NCI-H1694 (cell line): ENCODE data around the gene NTRK1.

ENCODE experiments used
- DNase-seq: peaks from one replicate; lab custom pipeline; 2025; lab: John Stamatoyannopoulos, UW

NTRK1 gene

DNA sequence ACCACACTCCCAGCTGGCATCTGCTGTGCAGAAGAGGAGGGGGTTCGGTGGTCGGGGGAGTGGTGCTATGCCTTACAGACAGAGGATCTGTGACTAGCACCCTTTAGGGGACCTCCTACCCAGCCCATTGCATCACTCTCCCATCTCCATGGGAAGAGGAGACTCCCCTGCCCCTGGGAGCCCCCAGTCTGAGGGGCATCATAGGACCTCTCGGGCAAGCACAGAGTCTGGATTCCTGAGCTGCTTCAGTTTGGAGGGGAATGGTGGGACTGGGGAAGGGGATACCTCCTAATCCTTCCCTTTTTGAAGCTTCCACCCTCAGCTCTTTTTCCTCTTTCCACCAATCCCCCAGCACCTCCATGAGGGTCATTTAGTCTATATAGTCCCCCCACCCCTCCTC is 3.1 kb upstream of the NTRK1 start:
- DNase-seq = no peak

DNA sequence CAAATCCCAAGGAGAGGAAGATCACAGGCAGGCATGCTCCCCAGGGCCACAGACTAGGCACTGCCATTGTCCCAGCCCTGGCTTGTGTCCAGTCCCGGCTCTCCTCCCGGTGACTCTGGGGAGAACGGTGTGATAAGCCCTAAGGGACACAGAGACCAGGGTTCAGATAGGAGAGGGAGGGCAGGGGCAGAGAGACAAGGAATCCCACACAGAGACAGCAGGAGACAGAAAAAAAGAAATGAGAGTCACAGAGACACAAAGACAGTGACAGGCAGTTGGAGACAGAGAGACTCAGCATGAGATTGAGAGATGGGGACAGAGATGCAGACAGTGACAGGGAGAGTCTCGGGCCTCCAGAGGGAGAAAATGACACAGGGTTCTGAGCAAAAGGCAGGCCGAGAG is 2.1 kb upstream of the NTRK1 start:
- DNase-seq = no peak

DNA sequence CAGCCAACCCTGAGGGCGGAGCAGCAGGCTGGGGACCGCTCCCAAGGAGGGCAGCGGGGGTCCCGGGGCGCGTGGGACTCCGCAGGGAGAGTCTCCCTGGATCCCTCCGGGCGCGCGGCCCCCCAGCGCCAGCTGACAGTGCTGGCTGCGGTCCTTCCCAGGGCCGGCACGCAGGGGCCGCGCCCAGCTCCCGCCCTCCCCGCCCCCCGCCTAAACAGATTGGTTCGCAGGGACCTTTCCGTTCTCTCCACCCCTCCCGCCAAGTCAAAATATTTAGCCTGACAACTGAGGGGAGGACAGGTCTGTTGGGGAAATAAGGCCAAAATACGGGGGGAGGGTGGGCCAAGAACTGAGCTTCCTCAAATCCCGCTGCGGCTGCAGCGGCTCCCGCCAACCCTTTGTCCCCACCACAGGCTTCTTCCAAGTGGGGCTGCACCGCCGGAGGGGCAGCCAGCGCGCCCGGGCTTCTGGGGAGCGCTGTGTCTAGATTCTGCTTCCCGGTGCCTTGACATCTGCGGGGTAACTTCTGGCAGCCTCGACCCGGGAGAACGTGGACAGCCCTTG is 1.6 kb upstream of the NTRK1 start, which contains the start of gene INSRR:
INSRR (minus strand) TSS at position 159 of the 564 bp plus-strand sequence. CDS start 496 bp downstream, outside the sequence.
- no peak for DNase-seq

DNA sequence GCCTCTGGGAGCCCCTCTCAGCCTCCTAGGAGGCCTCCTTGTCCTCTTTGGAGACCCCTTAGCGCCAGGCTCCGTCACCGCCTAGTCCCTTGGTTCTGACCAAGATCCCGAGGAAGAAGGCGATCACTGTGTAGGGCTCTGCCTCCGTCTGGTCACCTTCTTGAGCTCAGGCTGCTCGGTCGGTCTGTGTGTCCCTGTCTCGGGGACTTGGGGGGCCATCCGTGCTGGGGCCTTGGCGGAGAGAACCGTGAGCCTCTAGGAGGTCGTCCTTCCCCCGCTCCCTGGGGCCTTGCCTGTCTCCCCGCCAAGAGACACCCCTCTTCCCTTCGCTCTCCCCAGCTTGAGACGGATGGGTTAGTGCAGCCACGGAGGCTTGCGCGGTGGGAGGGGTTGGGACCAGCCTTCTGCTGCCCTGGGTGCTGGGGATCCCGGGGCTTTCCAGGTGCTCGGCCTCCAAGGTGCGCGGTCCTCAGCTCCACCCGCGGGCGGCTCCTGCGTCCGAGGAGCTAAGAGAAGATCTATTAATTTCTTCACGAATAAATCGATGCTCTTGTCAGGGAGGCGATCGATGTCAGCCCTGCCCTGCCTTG is 1.0 kb upstream of the NTRK1 start:
- DNase-seq = no peak

DNA sequence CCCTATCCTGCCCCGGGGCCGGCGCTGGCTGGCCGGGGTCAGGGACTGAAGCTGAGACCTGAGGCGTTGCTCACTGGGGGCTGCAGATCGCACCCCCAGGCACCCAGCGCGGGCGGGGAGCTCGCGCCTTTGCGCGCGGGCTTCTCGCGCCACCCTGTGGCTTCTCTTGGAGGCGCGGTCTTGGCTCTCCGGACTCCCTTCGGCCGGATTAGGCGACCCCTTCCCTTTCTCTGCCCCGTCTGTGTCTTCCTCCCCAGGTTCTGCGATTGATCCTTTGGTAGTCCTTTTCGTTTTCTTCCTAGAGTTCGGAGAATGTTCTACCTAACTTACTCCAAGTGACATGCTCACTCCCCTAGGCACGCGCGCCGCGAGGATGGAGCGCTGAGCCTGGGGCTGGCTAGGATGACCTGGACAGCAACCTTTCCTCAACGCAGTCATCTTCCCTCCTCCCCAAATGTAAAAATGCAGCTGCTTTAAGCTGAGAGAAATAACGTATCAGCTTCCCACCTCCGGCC is 495 bp upstream of the NTRK1 start:
- DNase-seq = no peak

DNA sequence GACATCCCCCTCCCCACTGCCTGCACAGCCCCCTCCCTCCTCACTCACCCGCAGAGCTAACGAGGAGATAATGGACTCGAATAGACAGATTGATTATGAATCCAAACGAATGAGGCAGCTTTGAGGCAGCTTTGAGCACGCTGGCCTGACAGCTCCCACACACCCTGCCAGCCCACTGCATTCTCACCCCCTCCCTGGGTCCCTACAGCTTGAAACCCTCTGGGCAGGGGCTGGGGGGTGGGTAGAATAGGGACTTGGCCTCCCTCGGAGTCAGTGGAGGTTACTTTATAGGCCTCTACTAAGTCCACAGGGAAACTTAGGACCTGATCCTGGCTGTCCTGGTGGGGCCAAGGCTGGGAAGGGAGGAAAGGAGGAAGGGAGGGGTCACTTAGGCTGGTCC is 1.9 kb downstream of the NTRK1 start:
- DNase-seq = no peak

DNA sequence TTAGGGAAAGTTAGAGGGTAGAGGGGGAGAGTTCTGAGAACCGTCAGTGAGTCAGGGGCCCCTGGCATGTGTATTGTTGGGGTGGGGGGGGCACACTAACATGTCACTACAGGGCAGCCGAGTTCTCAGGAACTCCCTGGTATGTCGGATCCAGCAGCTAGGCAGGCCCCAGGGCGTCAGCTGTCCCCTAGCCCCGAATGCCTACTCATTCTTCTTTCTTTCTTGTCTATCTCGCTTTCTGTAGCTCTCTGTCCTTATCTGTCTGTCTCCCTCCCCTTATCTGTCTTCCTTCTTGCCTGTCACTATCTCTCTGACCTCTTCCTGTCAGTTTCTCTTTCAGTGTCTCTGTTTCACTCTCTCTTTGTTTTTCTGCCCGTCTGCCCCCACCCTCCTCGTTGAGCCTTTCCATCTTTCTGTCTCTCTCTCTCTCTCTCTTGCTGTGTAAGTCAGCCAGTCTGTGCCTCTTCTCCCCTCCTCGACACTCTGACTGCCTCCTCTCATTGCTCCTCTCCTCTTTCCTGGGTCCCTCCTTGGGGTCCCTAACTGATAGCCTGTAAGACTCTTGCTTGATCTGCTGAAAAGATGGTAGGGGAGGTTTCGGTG is 2.4 kb downstream of the NTRK1 start:
- DNase-seq = no peak

DNA sequence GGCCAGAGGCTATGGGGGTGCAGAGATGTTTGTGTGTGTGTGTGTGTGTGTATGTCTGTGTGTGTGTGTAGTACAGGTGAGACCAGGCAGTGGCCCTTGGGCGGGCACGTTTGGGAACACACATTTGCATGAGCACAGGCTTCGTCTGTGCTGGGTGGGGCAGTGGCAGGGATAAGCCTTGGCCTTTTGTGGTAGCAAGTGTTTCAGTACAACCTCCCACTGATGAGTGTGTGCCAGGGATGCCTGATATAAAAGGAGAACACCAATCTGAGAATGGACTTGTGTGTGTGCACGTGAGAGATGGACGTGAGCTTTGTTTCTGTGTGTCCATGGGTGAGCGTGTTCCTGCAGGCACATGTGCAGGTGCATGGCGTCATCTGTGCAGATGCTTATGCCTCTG is 3.0 kb downstream of the NTRK1 start:
- DNase-seq = no peak

DNA sequence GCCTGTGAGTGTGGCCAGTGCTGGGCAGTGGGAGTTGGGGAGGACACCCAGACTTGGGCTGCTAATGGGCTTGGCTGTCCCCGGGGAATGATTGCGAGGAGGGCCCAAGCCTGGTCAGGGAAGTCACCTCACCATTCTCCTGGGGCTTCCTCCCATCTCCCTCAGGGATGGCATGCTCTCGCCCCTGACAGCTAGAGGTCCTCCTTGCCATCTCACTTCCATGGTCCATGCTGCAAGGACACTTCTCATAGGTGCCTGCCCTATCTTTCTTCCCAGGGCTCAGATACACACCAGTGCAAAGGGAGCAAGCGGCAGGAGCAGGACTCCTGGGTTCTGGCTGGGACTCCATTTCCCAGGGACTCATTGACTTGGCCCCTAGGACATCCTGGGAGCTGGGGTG is 4.1 kb downstream of the NTRK1 start:
- no peak for DNase-seq

DNA sequence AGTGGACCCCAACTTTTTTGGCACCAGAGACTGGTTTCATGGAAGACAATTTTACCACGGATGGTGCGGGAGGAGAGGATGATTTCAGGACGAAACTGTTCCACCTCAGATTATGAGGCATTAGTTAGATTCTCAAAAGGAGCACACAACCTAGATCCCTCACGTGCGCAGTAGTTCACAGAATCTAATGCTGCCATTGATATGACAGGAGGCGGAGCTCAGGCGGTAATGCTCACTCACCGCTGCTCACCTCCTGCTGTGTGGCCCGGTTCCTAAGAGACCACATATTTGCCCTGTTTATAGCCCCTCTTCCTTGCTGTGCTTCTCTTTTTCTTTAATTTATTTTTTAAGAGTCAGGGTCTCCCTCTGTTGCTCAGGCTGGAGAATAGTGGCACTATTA is 4.6 kb downstream of the NTRK1 start:
- no peak for DNase-seq

DNA sequence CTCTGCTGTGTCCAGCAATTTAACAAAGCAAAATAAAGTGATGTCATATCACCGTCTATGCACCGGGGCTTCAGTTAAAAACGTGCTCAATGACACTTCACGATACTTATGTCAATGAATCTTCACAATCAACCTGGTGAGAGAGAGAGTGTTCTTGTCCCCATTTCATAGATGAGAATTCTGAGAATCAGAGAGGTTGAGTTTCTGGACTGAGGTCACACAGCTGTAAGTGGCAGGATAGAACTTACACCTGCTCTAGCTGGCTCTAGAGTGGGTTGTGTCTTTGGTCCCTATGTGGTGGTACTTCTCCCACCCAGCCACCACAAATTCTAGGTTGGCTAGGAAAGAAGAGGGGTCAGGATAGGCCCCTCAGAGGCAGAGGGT is 5.2 kb downstream of the NTRK1 start:
- DNase-seq = no peak

DNA sequence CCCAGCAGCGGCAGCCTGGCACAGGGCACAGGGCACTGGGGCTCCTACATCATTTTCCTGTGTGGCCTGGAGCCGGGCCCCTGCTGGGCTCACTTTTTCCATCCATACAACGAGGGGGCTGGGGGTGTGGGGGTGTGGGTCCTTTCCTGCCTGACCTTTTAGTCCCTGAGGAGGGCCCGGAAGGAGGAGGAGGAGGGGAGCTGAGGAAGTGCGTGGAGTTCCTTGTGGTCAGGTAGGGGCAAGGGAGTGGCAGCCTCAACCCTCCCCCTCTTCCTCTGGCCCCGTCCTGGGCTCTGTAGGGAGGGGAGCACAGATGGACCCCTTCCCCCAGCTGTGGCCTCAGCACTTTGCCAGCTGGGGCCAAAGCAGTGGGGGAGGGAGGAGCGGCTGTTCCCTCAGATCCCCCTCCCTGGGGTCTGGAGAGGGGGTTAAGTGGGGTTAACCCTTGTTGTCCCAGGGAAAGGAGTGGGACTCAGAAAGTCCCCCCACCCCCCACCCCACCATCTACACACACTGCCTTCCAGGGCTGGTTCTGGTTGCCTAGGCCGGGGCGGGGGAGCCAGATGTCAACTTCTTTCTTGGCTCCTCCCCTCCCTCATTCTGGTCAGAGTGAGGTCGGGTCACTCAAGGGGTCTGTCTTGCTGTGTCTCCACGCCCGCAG is 5.7 kb downstream of the NTRK1 start:
- no peak for DNase-seq

DNA sequence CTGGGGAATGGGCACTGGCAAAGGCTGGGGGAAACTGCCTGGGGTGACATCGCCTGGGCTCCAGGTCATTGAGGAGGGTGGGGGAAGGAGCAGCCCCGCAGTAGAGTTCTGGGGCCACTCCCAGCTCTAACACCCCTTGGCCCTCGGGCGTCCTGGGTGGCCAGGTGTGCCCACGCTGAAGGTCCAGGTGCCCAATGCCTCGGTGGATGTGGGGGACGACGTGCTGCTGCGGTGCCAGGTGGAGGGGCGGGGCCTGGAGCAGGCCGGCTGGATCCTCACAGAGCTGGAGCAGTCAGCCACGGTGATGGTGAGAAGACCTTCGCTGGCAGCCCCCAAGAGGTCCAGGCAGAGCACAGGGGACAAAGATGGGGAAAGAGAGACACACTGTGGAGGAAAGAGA is 7.7 kb downstream of the NTRK1 start:
- DNase-seq = peak; percentile 37

DNA sequence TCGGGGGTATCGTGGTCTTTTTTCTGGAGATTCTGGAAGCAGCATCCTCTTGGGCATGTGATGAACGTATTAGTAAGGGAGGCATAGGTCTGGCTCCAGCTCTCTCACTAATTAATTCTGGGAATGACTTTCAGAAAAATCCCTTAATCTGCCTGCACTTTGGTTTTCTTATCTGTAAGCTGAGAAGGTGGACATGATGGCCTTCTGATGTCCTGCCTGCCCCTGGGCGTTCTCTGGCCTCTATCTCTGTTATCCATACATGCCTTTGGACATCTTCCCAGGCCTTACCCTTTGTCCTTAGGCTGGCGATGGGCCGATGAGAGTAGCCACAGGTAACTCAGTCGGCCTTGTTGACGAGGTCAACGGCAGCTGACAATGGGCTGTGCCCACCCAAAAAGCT is 8.8 kb downstream of the NTRK1 start:
- DNase-seq = no peak

DNA sequence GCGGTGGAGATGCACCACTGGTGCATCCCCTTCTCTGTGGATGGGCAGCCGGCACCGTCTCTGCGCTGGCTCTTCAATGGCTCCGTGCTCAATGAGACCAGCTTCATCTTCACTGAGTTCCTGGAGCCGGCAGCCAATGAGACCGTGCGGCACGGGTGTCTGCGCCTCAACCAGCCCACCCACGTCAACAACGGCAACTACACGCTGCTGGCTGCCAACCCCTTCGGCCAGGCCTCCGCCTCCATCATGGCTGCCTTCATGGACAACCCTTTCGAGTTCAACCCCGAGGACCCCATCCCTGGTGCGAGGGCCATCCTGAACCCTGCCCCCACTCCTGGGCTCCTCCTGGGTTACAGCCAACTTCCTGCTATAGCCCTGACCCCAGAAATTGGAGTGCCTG is 13.0 kb downstream of the NTRK1 start:
- no peak for DNase-seq

DNA sequence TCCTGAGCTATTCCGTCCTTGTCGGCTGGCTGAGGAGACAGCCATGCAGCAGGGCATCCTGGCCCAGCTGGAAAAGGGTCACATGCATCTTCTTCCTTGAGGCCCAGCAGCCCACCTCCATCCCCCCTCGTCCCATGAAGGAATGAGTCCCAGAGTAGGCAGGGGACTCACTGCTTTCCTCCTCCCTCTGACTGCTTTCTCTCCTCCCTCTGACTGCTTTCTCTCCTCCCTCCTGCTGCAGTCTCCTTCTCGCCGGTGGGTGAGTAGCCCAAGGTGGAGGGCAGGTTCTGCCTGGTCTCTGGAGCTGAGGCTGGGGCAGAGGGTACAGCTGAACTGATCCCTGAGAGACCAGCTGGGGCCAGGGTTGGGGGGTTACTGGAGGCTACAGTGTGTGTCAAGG is 13.5 kb downstream of the NTRK1 start:
- no peak for DNase-seq

DNA sequence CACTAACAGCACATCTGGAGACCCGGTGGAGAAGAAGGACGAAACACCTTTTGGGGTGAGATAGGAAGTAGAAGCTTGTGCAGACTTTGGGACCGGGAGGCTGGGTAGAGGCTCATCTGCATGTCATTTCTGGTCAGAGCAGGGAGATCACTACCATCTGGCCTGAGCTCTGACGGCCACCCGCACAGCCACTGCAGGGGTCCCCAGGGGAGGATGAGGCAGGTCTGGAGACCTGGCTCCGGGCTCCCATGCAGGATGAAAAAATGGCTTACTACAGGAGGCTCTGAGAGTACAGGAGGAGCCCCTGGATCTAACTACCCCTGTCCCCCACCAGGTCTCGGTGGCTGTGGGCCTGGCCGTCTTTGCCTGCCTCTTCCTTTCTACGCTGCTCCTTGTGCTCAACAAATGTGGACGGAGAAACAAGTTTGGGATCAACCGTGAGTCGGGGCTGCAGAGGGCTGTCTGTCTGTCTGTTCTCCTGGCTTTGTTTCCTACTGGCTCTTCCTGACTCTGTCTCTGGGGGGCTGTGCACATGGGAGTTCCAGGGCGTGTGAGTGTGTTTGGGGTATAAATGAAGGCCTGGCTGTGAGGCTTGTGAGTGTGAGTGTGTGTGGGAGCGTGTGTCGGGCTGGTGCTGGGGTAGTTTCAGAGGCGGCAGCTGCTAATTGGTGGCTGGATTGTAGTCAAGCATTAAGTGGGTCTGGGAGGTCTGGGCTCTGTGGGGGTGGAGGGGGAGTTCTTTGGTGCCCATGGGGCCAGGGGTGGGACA is 14.1 kb downstream of the NTRK1 start:
- no peak for DNase-seq

DNA sequence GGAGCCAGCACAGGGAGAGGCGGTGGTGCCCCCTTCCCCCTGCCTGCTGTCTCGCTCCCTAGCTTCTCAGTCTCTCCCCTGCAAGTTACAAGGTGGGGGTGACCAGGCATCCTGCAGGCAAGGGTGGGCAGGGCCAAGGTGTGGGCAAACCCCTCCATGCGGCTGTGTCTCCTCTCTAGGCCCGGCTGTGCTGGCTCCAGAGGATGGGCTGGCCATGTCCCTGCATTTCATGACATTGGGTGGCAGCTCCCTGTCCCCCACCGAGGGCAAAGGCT is 14.6 kb downstream of the NTRK1 start:
- no peak for DNase-seq

DNA sequence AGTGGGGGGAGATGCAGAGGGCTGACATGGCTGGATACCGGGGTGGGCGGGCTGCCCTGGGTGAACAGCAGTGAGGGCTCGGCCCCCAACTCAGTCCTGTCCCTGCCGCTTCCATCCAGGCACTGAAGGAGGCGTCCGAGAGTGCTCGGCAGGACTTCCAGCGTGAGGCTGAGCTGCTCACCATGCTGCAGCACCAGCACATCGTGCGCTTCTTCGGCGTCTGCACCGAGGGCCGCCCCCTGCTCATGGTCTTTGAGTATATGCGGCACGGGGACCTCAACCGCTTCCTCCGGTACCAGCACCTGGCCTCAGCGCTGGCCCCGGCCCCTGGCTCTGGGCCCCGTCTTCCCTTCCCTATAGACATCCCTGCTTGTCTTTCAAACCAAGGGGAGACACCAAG is 15.6 kb downstream of the NTRK1 start:
- DNase-seq = no peak

DNA sequence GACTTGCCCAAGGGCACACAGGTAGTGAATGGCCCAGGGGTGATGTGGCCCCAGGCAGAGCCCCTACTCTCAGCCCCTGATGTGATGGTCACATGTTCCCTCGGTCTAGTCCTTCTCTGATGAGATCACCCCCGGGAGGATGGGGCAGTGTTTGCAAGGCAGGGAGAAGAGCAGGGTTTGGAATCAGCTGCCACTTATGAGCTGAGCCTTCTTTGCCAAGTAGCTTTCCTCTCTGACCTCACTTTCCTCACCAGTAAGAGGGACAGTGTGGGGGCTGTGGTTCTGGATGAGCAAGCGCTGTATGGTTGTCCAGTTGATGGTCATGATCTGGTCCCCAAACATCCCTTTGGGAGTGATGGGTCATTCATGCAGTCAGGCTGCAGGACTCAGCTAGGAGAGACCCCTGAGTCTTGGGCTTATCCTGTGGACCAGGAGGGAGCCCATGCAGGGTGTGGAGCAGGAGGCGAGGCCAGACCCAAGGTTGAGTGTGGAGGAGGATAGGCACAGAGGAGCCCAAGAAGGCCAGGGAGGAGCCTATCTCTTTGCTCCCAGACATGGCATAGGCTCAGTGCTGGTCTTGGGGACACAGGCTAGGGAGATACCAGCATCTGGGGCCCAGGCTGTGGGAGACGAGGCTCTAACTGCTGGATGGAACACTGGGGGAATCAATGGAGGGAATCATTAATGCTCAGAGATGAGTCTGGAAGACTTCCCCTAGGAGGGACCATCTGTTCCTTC is 16.9 kb downstream of the NTRK1 start:
- DNase-seq = no peak

DNA sequence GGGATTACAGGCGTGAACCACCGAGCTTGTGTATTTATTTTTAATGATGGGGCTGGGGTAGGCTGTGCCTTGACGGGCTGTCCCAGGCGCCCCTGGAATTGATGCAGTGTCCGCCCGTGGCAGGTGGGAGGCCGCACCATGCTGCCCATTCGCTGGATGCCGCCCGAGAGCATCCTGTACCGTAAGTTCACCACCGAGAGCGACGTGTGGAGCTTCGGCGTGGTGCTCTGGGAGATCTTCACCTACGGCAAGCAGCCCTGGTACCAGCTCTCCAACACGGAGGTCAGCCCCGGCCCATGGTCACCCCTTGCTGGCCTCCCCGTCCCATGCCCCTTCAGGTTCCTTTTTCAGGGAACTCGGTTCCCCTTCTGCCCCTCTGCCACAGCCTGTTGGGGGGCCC is 19.2 kb downstream of the NTRK1 start:
- DNase-seq = no peak

DNA sequence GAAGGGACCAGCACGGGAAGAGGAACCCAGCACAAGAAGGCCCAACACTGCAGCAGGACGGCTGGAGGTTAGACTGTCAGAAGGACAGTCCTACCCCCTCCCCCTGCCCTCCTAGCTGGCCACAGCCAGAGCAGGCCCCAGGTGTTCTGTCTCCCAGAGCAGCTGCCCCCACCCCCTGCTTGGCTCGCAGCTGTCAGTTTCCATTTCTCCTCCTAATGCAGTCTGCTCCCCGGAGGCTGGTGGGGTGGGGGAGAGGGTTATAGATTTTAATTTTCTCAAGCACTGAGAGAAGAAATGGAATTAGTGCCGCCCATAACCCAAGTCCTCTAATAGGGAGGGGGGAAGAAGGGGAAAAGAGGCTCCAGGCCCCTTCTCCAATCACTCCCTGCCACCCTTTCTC is 19.8 kb downstream of the NTRK1 start:
- DNase-seq = no peak
